ENCODE data around the gene SYT8. TPM values are rescaled to one million over a fixed set of nuclear protein-coding genes. Genes with fewer than 3 reads are reported as not detected.
"Not testable (repeated sequence)": the region's sequence is repeated elsewhere in the genome, so short reads cannot be mapped to it uniquely, and the experiment has no call there.

SYT8 gene
- total RNA-seq, 1 donor from 2014 or later, result not detected

DNA sequence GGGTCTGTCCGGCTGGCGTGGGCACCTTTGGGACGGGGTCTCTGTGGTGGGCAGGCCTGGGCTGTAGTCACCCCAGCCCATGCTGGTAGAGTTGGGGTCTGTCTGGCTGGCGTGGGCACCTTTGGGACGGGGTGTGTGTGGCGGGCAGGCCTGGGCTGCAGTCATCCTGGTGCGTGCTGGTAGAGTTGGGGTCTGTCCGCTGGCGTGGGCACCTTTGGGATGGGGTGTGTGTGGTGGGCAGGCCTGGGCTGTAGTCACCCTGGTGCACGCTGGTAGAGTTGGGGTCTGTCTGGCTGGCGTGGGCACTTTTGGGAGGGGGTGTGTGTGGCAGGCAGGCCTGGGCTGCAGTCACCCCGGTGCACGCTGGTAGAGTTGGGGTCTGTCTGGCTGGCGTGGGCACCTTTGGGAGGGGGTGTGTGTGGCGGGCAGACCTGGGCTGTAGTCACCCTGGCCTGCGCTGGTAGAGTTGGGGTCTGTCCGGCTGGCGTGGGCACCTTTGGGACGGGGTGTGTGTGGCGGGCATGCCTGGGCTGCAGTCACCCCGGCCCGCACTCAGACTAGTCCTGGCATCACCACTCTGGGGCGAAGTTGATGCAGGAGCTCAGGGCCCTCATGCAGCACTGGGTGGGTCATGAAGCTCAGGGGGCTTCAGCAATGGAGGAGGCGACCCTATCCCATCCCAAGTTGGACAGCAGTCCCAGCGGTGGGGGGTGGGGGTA, 37.6 kb downstream of the SYT8 start:
- no peak for DNase-seq (ENCODE audit: low read depth in 2 of 2)

DNA sequence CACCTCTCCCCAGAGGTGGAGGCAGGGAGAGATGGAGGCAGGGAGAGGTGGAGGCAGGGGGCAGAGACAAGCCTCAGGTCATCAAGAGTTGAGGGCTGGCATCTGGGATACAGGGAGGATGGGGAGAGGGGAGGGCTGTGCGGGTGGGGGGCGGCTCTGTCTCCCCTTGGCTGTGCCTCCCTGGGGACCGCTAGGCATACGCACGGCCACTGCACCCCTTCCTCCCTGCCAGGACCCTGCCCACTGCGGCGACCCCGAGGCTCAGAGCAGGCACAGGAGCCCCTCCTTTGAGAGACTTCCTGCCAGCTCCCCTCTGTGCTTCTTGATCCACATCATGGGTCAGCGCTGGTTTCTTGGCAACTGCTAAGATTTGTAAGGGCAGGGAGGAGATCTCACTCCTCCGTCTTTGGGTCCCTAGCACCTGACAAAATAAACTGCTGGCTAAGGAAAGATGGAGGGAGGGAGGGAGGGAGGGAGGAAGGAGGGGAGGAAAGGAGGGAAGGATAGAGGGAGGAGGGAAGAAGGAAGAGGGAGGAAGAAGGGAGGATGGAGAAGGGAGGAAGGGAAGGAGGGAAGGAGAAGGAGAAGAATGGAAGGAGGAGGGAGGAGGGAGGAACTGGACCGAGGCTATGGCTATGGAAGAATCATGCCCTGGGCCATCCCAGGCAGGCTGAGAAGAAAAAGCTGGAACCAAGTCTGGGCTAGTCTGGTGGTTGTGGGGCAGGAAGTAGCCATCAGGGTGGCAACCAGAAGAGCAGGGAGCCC, 38.4 kb downstream of the SYT8 start:
- no peak for DNase-seq (ENCODE audit: low read depth in 2 of 2)

DNA sequence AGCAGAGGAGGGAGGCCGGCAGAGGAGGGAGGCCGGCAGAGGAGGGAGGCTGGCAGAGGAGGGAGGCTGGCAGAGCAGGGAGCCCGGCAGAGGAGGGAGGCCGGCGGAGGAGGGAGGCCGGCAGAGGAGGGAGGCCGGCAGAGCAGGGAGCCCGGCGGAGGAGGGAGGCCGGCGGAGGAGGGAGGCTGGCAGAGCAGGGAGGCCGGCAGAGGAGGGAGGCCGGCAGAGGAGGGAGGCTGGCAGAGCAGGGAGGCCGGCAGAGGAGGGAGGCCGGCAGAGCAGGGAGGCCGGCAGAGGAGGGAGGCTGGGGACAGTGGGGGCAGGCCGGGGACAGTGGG, 39.0 kb downstream of the SYT8 start:
- not testable (repeated sequence) for DNase-seq (ENCODE audit: low read depth in 2 of 2)

DNA sequence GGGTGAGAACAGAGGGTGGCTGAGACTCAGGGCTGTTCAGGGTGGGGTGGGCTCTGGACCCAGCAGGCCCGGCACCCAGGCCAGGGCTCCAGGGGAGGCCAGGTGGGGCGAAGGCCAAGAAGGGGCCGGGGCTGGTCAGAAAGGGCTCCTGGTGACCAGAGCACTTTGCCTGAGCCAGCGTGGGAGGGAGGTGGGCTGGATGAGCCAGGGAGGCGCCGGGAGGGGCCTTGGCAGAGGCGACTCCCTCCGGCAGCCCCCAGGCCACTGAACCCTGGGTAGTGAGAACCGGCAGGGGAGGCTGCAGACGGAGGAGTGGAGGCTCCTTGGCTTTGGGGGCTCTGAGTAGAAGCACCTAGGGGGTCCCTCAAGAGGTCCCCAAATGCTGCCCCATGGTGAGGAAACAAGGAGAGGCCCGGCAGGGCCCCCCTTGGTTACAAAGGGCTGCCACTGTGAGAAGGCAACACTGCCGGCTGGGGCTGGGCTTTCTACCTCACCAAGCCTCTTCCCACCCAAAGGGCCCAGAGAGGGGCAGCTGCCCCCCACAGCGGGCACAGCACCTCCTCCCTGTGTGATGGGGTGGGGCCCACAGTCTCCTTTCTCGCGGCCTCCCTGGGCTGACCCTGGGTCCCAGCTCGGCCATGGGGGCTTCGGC, 39.8 kb downstream of the SYT8 start:
- DNase-seq (ENCODE audit: low read depth in 2 of 2), result not testable (repeated sequence)

DNA sequence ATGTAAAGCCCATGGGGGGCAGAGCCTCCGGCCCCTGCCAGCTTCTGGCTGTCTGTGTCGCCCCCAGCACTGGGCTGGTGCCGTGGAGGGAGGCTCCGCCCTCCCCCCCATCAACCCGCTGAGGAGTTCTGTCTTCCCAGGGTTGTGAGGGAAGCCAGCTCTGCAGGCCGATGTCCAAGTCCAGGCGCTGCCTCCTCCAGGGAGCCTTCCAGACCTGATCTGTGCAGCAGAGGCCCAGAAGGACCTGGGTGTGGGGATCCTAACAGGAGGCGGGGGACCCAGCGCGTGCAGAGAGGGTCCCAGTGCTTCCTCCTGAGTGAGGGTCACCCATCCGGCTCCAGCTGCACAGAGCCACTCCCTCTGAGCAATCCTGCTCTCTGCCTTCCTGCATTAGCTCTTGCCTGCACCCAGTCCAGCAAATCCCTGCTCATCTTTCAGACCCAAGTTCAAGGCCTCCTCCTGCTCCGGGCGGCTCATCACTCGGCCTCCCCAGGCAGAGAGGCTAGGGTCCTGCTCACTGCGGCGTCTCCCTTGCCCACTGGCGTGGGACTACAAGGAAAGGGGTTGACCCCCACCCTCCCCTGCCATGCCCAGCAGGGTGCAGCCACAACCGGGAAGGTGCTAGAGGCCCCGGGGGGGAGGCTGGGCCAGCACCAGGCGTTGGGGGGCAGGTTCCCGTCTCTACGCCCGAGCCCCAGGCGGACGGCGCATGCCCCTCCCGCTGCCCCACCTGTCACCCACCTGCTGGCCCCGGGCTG, 40.5 kb downstream of the SYT8 start:
- no peak for DNase-seq (ENCODE audit: low read depth in 2 of 2)

DNA sequence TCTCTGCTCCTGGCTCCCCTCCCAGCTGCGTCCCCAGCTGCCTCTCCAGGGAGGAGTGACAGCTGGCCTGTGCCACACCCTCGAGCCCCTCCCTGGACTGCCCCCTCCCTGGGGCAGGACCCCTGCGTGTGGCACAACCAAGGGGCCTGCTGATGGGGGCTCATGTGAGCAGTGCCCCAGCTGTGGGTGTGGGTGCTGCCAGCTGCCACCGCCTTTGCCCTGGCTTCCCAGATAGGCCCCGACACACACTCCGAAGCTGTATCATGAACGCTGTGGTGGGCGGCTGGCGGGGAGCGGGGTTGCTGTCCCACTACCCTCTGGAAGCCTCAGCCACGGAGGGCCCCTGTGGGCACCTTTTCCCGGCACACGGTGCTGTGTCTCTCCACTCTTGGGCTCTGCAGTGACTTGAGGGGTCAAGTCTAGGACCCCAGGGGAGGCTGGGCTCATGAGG, 41.1 kb downstream of the SYT8 start:
- DNase-seq (ENCODE audit: low read depth in 2 of 2), result not testable (repeated sequence)

DNA sequence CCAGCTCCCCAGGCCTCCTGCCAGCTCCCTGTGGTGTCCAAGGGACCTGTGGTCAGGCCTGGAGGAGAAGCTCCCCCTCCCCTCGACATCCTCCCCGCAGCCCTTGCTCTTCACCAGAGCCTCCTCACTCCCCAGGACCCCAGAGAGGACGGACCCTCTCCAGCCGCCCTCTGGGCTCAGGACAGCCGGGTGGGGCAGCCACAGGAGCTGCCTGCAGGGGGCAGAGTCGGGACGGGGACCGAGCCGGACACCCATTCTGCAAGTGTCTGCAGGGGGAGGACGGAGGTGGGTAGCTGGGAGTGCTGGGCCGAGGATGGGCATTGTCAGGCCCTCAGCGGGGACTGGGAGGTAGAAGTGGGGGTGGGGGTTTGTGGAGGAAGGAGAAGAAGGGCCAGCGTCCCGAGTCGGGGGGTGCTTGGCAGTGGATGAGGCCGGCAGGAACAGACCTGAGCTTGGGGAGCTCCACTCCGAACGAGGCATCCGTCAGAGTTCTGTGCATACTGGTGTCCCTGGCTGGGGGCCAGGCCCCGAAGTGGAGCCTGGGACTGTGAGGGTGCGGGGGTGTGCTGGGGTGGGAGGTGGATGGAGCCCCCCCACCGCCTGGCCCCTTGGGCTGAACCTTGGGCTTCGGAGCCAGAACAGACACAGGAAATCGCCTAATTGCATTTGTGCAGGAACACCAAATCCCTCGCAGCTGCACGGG, 41.7 kb downstream of the SYT8 start:
- peak; percentile 47 to 66 for DNase-seq (ENCODE audit: low read depth in 2 of 2)

DNA sequence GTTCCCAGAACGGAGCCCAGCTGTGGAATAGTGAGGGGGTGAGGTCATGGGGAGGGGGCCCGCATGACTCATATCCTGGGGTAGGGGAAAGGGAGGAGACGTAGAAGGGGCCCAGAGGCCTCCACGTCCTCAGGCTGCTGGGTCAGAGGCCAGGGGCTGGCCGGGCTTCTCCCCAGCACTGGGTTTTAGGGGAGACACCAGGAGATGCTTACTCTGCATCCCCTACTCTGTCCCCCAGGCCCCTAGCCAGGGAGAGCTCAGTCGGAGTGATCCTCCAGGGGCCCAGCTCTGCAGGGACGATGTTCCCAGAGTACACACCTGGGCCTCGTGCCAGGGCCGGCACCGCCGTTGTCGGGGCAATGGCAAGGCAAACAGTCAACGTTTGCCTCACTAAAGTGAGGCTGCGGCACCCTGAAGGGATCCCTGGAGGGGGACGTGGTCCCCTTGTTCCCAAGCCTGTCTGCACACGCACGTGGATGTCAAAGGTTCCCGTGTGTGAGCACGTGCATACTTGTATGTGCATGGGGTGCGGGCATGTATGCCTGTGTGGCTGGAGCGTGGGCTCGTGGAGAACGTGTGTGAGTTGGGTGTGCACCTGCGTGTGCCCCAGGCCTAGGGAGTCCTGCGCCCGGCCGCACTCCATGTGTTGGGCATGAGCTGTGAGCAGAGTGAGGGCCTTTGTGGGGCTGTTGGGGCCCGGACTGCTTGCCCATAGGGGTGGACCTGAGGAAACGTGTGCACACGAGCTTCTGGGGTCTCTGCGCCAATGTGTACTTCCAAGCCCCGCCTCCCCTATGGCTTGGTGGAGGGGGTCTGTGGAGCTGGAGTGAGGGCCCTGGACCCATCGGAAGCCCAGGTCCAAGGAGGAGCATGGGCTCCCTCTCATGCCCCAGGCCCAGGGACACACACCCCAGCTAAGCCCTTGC, 42.7 kb downstream of the SYT8 start:
- peak in 1 of 2 donors; percentile 50 for DNase-seq (ENCODE audit: low read depth in 2 of 2)

DNA sequence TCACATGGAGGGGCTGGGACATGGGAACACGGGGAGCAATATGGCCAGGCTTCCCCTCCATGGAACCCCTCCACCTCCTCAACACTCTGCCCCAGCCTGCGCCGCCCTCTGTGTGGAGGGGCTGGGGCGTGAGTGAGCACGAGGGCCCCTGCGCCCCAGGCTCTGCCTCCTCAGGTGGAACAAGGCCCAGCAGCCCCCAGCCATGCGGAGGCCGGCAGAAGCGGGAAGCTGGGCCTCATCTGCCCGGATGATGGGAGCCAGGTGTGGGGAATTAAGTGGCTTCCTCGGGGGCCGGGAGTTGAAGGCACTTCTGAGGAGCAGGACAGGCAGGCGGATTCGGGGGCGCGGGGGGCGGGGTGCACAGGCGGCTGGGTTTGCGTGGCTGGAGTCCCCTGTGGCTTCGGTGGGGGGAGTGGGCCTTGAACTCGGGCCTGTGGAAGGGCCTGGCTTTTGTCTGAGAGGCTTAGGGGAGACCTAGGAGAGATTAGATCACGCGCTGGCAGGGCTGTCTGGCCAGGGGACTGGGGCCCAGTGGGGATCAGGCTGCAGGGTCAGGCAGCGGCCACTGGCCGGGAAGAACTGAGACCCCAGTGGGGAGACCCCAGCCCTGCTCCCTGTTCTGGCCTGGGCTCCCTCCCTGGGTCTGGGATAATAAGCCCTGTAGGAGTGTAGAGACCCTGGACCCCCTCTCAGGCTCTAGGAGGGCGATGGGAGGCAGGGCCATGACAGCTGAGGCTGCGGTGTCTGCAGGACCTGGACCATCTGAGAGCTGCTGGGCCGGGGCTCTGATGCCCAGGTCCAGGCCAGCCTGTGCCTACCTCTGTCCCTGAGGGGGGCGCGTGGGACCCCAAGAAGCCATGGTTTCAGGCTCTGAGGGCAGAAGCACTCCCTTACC, 43.6 kb downstream of the SYT8 start:
- DNase-seq (ENCODE audit: low read depth in 2 of 2), result no peak

DNA sequence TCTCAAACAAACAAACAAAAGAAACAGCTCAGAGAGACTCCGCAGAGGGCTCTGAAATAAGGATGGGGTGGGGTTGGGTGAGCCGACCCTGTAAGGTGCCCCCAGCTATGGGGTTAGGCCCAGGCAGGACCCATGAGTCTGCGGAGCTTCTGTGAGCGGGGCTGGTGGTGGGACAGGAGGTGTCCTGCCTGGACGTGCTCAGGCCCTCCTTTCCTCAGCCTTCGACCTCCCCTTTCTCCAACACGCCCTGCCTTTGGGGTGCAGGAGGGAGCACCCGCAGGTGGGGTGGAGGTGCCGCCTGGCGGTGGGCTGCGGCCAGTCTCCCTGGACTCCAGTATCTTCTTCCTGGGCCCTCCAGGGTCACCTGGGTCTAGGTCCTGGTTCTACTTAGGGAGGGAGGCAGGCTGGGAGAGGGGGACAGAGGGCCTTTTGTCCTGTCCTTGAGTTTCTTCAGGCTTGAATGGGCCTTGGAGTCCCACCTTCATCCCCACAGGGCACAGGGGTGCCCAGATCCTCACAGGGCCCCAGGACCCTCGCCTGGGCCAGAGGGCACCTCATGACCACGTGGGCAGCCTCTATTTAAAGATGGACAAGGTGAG, 44.7 kb downstream of the SYT8 start:
- no peak for DNase-seq (ENCODE audit: low read depth in 2 of 2)

DNA sequence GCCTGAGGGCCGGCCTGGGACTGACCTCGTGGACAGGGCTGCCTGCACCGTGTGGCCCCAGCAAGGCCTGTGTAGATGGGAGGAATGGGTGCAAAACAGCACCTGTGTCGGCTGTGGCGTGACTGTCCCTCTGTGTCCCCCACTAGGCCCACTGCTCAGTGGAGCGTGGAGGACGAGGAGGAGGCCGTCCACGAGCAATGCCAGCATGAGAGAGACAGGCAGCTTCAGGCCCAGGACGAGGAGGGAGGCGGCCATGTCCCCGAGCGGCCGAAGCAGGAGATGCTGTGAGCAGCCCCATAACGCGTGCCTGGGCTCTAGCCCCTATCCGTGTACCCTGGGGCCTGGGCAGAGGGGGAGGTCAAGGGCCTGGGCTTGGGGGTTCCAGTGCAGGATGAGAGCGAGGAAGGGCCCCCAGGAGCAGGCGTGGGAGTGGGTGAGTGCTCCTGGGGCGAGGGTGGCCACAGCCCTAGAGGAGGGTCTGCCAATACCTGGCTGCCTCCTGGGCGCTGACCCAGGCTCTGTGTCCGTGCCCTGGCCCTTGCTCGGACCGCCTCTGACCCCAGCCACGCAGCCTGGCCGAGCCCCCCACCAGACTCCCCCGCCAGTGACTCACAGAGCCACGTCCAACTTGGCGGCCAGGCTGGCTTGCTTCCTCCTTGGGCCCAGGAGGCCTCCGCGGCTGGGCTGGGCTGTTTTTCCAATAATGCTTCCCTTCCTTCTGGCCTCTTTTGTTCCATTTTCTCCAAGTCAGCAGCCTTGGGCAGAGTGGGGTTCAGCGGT, 45.3 kb downstream of the SYT8 start:
- DNase-seq (ENCODE audit: low read depth in 2 of 2), result no peak

DNA sequence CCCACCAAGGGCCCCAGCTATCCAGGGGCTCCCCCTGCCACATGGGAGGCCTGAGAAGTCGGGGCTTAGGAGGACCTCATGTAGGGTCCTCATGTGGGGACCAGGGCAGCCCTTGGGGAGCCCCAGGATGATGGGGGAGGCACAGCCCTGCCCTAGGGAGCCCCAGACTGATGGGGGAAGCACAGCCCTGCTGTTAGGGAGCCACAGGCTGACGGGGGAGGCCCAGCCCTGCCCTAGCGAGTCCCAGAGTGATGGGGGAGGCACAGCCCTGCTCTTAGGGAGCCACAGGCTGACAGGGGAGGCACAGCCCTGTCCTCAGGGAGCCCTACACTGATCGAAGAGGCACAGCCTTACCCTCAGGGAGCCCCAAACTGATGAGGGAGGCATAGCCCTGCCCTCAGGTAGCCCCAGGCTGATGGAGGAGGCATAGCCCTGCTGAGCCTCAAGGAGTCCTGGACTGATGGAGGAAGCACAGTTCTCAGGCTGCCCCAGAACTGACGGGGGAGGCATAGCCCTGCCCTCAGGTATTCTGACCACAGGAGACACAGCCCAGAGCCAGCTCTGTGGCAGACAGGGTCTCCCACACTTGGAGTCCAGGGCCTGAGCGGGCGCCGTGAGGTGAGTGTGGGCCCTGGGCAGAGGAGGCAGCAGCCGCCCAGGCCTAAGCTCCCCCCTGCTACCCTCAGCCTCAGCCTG, 46.1 kb downstream of the SYT8 start:
- no peak for DNase-seq (ENCODE audit: low read depth in 2 of 2)

DNA sequence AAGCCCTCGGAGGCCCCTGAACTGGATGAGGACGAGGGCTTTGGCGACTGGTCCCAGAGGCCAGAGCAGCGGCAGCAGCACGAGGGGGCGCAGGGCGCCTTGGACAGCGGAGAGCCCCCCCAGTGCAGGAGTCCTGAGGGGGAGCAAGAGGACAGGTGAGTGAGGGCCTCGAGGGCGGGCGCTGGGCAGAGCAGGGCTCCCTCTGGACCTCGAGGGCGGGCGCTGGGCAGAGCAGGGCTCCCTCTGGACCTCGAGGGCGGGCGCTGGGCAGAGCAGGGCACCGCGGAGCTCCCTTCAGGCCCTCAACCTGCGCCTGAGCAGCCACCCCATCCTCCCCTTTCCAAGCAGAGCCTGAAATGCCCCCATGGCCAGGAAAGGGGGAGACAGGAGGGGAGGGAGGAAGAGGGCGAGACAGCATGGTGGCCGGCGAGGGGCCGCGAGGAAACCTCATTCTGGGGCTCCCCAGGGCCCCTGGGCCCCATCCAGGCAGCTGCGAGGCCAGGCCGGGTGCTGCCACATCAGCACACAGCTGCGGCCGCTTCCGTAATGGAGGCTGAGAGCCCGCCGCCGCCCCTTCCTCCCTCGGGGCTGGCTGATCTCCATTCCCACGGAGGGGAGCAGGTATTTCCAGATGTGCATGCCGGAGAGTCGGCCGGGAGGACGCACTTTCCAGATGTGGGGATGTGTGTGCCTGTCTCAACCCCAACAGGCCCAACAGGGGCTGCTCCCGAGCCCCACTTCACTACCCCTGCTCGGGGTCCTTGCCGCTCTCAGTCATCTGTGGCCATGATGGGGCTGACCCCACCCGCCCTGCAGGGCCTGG, 46.9 kb downstream of the SYT8 start:
- DNase-seq (ENCODE audit: low read depth in 2 of 2), result no peak

DNA sequence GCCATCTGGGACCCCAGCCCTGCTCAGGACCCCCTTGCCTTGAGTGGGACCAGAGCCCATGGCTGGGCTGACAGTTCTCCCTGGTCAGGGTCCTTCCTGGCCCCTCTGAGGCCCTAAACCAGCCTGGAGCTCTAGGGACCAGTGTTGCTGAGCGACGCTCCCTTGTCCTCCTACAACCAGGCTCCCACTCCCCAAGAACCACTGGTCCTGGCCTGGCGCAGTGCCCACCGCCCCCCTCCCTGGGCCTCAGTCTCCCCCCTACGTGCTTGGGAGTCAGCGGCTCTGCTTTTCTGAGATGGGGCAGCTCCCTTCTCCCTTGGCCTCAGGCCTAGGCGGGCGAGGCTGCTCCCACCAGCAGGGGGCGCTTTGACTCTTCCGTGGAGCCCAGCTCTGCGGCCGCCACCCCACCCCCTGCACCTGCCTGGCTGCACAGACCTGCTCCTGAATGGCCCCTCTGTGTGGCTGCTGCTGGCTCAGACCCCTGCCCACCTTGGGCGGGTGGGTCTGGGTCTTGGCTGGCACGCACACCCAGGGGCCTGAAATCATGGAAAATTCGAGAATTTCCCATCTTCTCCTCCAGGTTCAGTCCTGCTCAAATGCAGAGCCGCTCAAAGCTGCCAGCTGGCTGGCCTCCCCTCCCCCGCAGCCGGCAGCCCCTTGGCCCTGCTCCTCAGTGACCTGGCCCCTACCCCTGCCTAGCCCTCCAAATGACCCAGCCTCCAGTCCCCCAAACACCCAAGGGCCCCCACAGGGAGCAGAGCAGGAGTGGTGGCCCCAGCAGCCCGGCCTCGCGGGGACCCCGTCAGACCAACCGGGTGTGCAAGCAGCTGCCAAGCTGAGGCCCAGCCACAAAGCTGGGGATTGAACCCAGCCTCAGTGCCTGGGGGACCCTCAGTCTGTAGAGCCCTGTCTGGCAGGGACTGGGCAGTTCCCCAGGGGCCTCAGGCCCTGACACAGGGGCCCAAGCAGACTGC, 47.8 kb downstream of the SYT8 start:
- DNase-seq (ENCODE audit: low read depth in 2 of 2), result peak; percentile 67 to 84

Measured in lung microvascular endothelial cell (primary cell).